Rectal smooth muscle tissue (tissue), 1 donor: ENCODE data around the gene TAF1C.
"Not testable (repeated sequence)": the region's sequence is repeated elsewhere in the genome, so short reads cannot be mapped to it uniquely, and the experiment has no call there.

ENCODE experiments used
- H3K27ac ChIP-seq: one replicate; pipeline ENCODE4 v1.7.0; 2013; ENCODE audit warnings: low read depth, low read length, inconsistent platforms
- H3K27me3 ChIP-seq: one replicate; pipeline ENCODE4 v1.7.0; 2013; ENCODE audit warnings: low read length; ENCODE audit not compliant: control insufficient read depth, insufficient read depth
- H3K36me3 ChIP-seq: one replicate; pipeline ENCODE4 v1.7.0; 2013; ENCODE audit warnings: low read length; ENCODE audit not compliant: control insufficient read depth, insufficient read depth
- H3K4me1 ChIP-seq: one replicate; pipeline ENCODE4 v1.7.0; 2013; ENCODE audit warnings: low read length; ENCODE audit not compliant: control insufficient read depth, insufficient read depth
- H3K4me3 ChIP-seq: one replicate; pipeline ENCODE4 v1.7.0; 2013; ENCODE audit warnings: low read length
- H3K9ac ChIP-seq: one replicate; pipeline ENCODE4 v1.7.0; 2013; ENCODE audit warnings: low read length

Gene TAF1C

GRCh38 chr16:84224554-84224953 lies 37.7 kb upstream of the TAF1C start:
- peaks cover 2% of the 10 kb centered on the region for H3K4me1 ChIP-seq
- no peak overlapping the region for H3K4me3 ChIP-seq
- H3K27ac ChIP-seq = no peak overlapping the region
- H3K27me3 ChIP-seq = no peaks in the 10 kb centered on the region
- no peak overlapping the region for H3K9ac ChIP-seq
- no peaks in the 10 kb centered on the region for H3K36me3 ChIP-seq

GRCh38 chr16:84223456-84223855 lies 36.6 kb upstream of the TAF1C start:
- Histone ChIP-seq H3K4me1 (peaks cover 2% of the 10 kb centered on the region), H3K27ac (no peak overlapping the region), H3K27me3 (no peaks in the 10 kb centered on the region), H3K36me3 (no peaks in the 10 kb centered on the region), H3K4me3 (no peak overlapping the region), H3K9ac (no peak overlapping the region)

GRCh38 chr16:84220851-84221250 lies 34.0 kb upstream of the TAF1C start:
- Histone ChIP-seq H3K27ac (no peak overlapping the region), H3K27me3 (no peaks in the 10 kb centered on the region), H3K36me3 (no peaks in the 10 kb centered on the region), H3K4me1 (no peaks in the 10 kb centered on the region), H3K4me3 (no peak overlapping the region), H3K9ac (no peak overlapping the region)

- no peaks in the 10 kb centered on the region for H3K27me3 ChIP-seq
Measured at GRCh38 chr16:84218956-84219355, 32.1 kb upstream of the TAF1C start.

GRCh38 chr16:84218176-84218823 lies 31.4 kb upstream of the TAF1C start:
- Histone ChIP-seq H3K9ac (no peak overlapping the region), H3K36me3 (no peaks in the 10 kb centered on the region), H3K27me3 (no peaks in the 10 kb centered on the region), H3K4me1 (no peaks in the 10 kb centered on the region), H3K4me3 (no peak overlapping the region), H3K27ac (no peak overlapping the region)

More at GRCh38 chr16:84218956-84219355, 32.1 kb upstream of the TAF1C start:
- Histone ChIP-seq H3K4me3 (no peak overlapping the region), H3K9ac (no peak overlapping the region), H3K36me3 (no peaks in the 10 kb centered on the region), H3K27ac (no peak overlapping the region), H3K4me1 (no peaks in the 10 kb centered on the region)

- H3K27ac ChIP-seq, H3K27me3 ChIP-seq, H3K9ac ChIP-seq, H3K4me3 ChIP-seq, H3K4me1 ChIP-seq, H3K36me3 ChIP-seq: not testable (repeated sequence)
Measured at GRCh38 chr16:84216144-84216543, 29.3 kb upstream of the TAF1C start.

GRCh38 chr16:84215531-84215930 lies 28.7 kb upstream of the TAF1C start:
- Histone ChIP-seq H3K4me1 (no peaks in the 10 kb centered on the region), H3K27ac (no peak overlapping the region), H3K27me3 (no peaks in the 10 kb centered on the region), H3K9ac (no peak overlapping the region), H3K36me3 (no peaks in the 10 kb centered on the region), H3K4me3 (no peak overlapping the region)

- no peaks in the 10 kb centered on the region for H3K27me3 ChIP-seq
- H3K9ac ChIP-seq = no peak overlapping the region
- H3K4me1 ChIP-seq = no peaks in the 10 kb centered on the region
- no peak overlapping the region for H3K27ac ChIP-seq
- no peak overlapping the region for H3K4me3 ChIP-seq
- no peaks in the 10 kb centered on the region for H3K36me3 ChIP-seq
Measured at GRCh38 chr16:84214451-84215066, 27.7 kb upstream of the TAF1C start.

- Histone ChIP-seq H3K9ac (no peak overlapping the region), H3K4me3 (no peak overlapping the region), H3K4me1 (no peaks in the 10 kb centered on the region), H3K36me3 (no peaks in the 10 kb centered on the region), H3K27me3 (no peaks in the 10 kb centered on the region), H3K27ac (no peak overlapping the region)
Measured at GRCh38 chr16:84212631-84213030, 25.8 kb upstream of the TAF1C start.

GRCh38 chr16:84212154-84212553 lies 25.3 kb upstream of the TAF1C start:
- H3K27me3 ChIP-seq = no peaks in the 10 kb centered on the region
- H3K9ac ChIP-seq = no peak overlapping the region
- no peaks in the 10 kb centered on the region for H3K4me1 ChIP-seq
- H3K27ac ChIP-seq = no peak overlapping the region
- H3K4me3 ChIP-seq = no peak overlapping the region
- H3K36me3 ChIP-seq = no peaks in the 10 kb centered on the region

- Histone ChIP-seq H3K27ac (no peak overlapping the region), H3K4me3 (no peak overlapping the region), H3K4me1 (no peaks in the 10 kb centered on the region), H3K36me3 (no peaks in the 10 kb centered on the region), H3K9ac (no peak overlapping the region), H3K27me3 (no peaks in the 10 kb centered on the region)
Measured at GRCh38 chr16:84209989-84210388, 23.1 kb upstream of the TAF1C start.

- H3K27me3 ChIP-seq = no peaks in the 10 kb centered on the region
Measured at GRCh38 chr16:84207879-84208278, 21.0 kb upstream of the TAF1C start.

GRCh38 chr16:84207251-84207650 lies 20.4 kb upstream of the TAF1C start:
- Histone ChIP-seq H3K9ac (no peak overlapping the region), H3K27me3 (no peaks in the 10 kb centered on the region), H3K4me3 (no peak overlapping the region), H3K27ac (no peak overlapping the region), H3K36me3 (no peaks in the 10 kb centered on the region), H3K4me1 (no peaks in the 10 kb centered on the region)

More at GRCh38 chr16:84207879-84208278, 21.0 kb upstream of the TAF1C start:
- Histone ChIP-seq H3K36me3 (no peaks in the 10 kb centered on the region), H3K9ac (no peak overlapping the region), H3K27ac (no peak overlapping the region), H3K4me3 (no peak overlapping the region), H3K4me1 (no peaks in the 10 kb centered on the region)
